Tibial artery (tissue), 4 donors: Measurements from ENCODE around the gene DCLK2.

Source experiments
- DNase-seq, 2 donors: peaks; one replicate each; pipeline ENCODE4 v3.0.0-alpha.2; 2019
- H3K27ac ChIP-seq, 2 donors: fragments of 200-600 bp; sonication (generic) in 1 of 2; 1 replicate in 1 of 2; 2 replicates in 1 of 2; pipeline ENCODE4 v1.5.1; 2018 to 2019; ENCODE audit warnings: mild to moderate bottlenecking in 1 of 2
- H3K27me3 ChIP-seq, 2 donors: fragments of 200-600 bp; sonication (generic) in 1 of 2; one replicate each; pipeline versions ENCODE4 v1.5.1 to v1.6.0; 2016 to 2019
- H3K36me3 ChIP-seq, 3 donors: fragments of 200-600 bp; sonication (generic) in 2 of 3; one replicate each; pipeline ENCODE4 v1.5.1; 2016 to 2019; ENCODE audit warnings: mild to moderate bottlenecking in 2 of 3
- H3K4me1 ChIP-seq, 4 donors: fragments of 200-600 bp; sonication (generic) in 2 of 4; 1 replicate in 3 of 4; 2 replicates in 1 of 4; pipeline ENCODE4 v1.5.1; 2016 to 2019
- H3K4me3 ChIP-seq, 2 donors: fragments of 200-600 bp; sonication (generic) in 1 of 2; 1 replicate in 1 of 2; 2 replicates in 1 of 2; pipeline ENCODE4 v1.5.1; 2018 to 2019; ENCODE audit warnings: mild to moderate bottlenecking in 2 of 2
- H3K9me3 ChIP-seq, 3 donors: fragments of 200-600 bp; sonication (generic) in 1 of 3; one replicate each; pipeline ENCODE4 v1.5.1; 2016 to 2019
- intact Hi-C: fragments of 100-400 bp; cut with DNase I; formaldehyde crosslinking; loops from one replicate; pipeline ENCODE4 v1.15.0; 2023; ENCODE audit warnings: low total_unique reads
- TF ChIP-seq, protein P1 (sequence below), 2 experiments: fragments of 200-600 bp in 1 of 2; fragments of 450-650 bp in 1 of 2; IDR thresholded peaks; one replicate each; pipeline ENCODE4 v1.5.1; 2017 to 2019; ENCODE audit warnings: antibody characterized with exemption in 2 of 2, mild to moderate bottlenecking in 1 of 2, moderate library complexity in 1 of 2

The DCLK2 gene

DNA sequence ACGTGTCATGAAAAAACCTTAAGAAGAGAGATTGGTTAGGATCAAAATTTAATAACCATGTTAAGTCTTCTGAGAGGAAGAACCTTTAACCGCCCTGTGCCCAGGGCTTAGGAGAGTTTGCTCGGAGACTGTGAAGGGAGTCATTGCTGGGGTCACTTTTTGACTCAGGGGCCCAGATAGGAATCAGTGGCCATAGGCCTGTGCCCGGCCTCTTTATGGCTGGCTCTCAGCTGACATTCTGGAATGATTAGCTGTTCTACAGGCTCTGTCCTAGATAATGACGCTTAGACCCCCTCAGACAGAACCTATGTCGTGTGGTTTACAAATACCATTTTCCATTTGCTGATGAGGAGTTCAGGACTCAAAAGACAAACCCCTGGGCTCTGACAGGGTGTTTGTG is 174.1 kb downstream of the DCLK2 start:
- H3K4me3 ChIP-seq, result no peak overlapping the region
- H3K36me3 ChIP-seq, result peaks cover 16 to 67% (median 37%) of the 10 kb centered on the region in 3 donors
- H3K4me1 ChIP-seq, result no peaks in the 10 kb centered on the region
- intact Hi-C loops, result no loop called here
- TF ChIP-seq, protein P1, sequence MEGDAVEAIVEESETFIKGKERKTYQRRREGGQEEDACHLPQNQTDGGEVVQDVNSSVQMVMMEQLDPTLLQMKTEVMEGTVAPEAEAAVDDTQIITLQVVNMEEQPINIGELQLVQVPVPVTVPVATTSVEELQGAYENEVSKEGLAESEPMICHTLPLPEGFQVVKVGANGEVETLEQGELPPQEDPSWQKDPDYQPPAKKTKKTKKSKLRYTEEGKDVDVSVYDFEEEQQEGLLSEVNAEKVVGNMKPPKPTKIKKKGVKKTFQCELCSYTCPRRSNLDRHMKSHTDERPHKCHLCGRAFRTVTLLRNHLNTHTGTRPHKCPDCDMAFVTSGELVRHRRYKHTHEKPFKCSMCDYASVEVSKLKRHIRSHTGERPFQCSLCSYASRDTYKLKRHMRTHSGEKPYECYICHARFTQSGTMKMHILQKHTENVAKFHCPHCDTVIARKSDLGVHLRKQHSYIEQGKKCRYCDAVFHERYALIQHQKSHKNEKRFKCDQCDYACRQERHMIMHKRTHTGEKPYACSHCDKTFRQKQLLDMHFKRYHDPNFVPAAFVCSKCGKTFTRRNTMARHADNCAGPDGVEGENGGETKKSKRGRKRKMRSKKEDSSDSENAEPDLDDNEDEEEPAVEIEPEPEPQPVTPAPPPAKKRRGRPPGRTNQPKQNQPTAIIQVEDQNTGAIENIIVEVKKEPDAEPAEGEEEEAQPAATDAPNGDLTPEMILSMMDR (IDR thresholded peaks at IDR 0.05), result no peak
- no peaks in the 10 kb centered on the region for H3K27me3 ChIP-seq
- no peak for DNase-seq
- H3K9me3 ChIP-seq, result no peaks in the 10 kb centered on the region
- H3K27ac ChIP-seq, result no peak overlapping the region

DNA sequence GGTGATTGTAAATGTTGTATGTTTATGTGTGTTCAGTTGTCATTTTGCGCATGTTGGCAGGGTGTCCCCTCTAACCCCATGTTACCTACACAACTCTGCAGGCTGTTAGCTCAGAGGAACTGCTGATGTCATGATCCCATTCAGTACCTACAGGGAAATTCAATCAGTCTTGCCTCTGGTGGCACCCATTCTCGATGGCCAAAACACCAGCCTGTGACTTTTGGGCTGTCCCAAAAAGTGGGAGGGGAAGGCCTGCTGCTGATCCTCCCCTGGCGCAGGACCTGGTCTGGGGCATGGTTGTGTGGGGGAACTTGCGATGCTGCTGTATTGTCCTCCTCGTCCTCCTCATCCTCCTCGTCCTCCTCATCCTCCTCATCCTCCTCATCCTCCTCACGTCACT is 174.5 kb downstream of the DCLK2 start:
- H3K4me3 ChIP-seq, result no peak overlapping the region
- H3K27ac ChIP-seq, result no peak overlapping the region
- H3K36me3 ChIP-seq, result peaks cover 16 to 70% (median 34%) of the 10 kb centered on the region in 3 donors
- TF ChIP-seq, protein P1 (IDR thresholded peaks at IDR 0.05), result no peak
- no peaks in the 10 kb centered on the region for H3K9me3 ChIP-seq
- H3K27me3 ChIP-seq, result no peaks in the 10 kb centered on the region
- intact Hi-C loops, result no loop called here
- no peaks in the 10 kb centered on the region for H3K4me1 ChIP-seq
- no peak for DNase-seq

GRCh38 chr4:150253416-150253815 is 175.2 kb downstream of the DCLK2 start:
- peaks cover 14 to 64% (median 27%) of the 10 kb centered on the region in 3 donors for H3K36me3 ChIP-seq
- H3K4me1 ChIP-seq, result no peaks in the 10 kb centered on the region
- H3K27ac ChIP-seq, result no peak overlapping the region
- no peak overlapping the region for H3K4me3 ChIP-seq
- H3K9me3 ChIP-seq, result no peaks in the 10 kb centered on the region
- TF ChIP-seq, protein P1 (IDR thresholded peaks at IDR 0.05), result no peak
- no peak for DNase-seq
- no peaks in the 10 kb centered on the region for H3K27me3 ChIP-seq
- intact Hi-C loops, result no loop called here

- no peak for DNase-seq
- Histone ChIP-seq H3K4me1 (no peaks in the 10 kb centered on the region), H3K27ac (no peak overlapping the region), H3K4me3 (no peak overlapping the region), H3K36me3 (peaks cover 12 to 60% (median 20%) of the 10 kb centered on the region in 3 donors), H3K27me3 (no peaks in the 10 kb centered on the region), H3K9me3 (no peaks in the 10 kb centered on the region)
- intact Hi-C loops, result no loop called here
- TF ChIP-seq, protein P1 (IDR thresholded peaks at IDR 0.05), result no peak
These were observed 175.9 kb downstream of the DCLK2 start for GRCh38 chr4:150253965-150254630.

- no peaks in the 10 kb centered on the region for H3K4me1 ChIP-seq
- no peak overlapping the region for H3K4me3 ChIP-seq
- no peak overlapping the region for H3K27ac ChIP-seq
- H3K27me3 ChIP-seq, result no peaks in the 10 kb centered on the region
- TF ChIP-seq, protein P1 (IDR thresholded peaks at IDR 0.05), result no peak
- no peaks in the 10 kb centered on the region for H3K9me3 ChIP-seq
- no peak for DNase-seq
- intact Hi-C loops, result no loop called here
- H3K36me3 ChIP-seq, result peaks cover 12 to 55% (median 27%) of the 10 kb centered on the region in 3 donors
These were observed 177.5 kb downstream of the DCLK2 start for GRCh38 chr4:150255610-150256224.
